ENCODE measurements around the gene MDK. TPM values are rescaled to one million over a fixed set of nuclear protein-coding genes. Genes with fewer than 3 reads are reported as not detected.

MDK gene
- total RNA-seq, 1 experiment from 2014 or later = 286 TPM

DNA sequence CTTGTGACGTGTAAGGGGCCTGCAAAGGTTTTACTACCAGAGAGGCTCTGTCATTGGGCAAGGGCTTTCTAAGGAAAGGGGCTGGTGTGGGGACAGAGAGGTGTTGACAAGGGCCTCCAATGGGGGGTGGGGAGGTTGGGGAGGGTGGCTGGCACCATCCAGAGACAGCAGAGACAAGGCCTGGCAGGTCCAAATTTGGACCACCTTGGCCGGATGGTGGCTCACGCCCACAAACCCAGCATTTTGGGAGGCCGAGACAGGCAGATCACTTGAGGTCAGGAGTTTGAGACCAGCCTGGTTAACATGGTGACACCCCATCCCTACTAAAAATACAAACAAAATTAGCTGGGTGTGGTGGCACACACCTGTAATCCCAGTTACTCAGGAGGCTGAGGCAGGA lies 12.3 kb downstream of the MDK start:
- intact Hi-C loops (cut with micrococcal nuclease) = no loop called here
- BruUV-seq (replicated peaks) = no TSS peak
- POLR2A ChIA-PET = no interaction called here

More for the DNA sequence above, 12.3 kb downstream of the MDK start:
- Histone ChIP-seq H4K20me1 (ENCODE audit: insufficient read depth) (no peaks in the 10 kb centered on the region), H3K9me3 (ENCODE audit: control insufficient read depth in 1 of 2, insufficient read depth in 1 of 2, low read depth in 1 of 2, low read length in 2 of 2) (no peaks in the 10 kb centered on the region), H3K27me3 (ENCODE audit: insufficient read depth, low read length) (no peaks in the 10 kb centered on the region), H2AFZ (ENCODE audit: low read depth, low read length, poor library complexity, severe bottlenecking) (no peak overlapping the region), H3K27ac (ENCODE audit: low read depth, low read length) (no peak overlapping the region), H3K36me3 (ENCODE audit: control insufficient read depth in 1 of 2, insufficient read depth in 2 of 2, low read length in 2 of 2) (0 out of 4 replicates have a peak, but pooled peaks cover 0 to 5% of the 10 kb centered on the region in 2 experiments), H3K4me3 (replicated peaks in 1 of 2; ENCODE audit: low read depth in 1 of 2, low read length in 2 of 2) (no peak overlapping the region), H3K9ac (ENCODE audit: low read length) (no peak overlapping the region), H3K4me2 (ENCODE audit: low read length) (no peak overlapping the region), H3K9me2 (ENCODE audit: insufficient read depth) (no peaks in the 10 kb centered on the region), H3K79me2 (ENCODE audit: insufficient read depth, low read length) (no peaks in the 10 kb centered on the region), H3K4me1 (ENCODE audit: control insufficient read depth in 1 of 2, insufficient read depth in 2 of 2, low read length in 2 of 2) (peaks cover 3 to 34% of the 10 kb centered on the region in 2 experiments; a peak in 3 of 4 replicates)
- TF ChIP-seq CBX3 (IDR thresholded peaks at IDR 0.05; ENCODE audit: low read depth) = no peak
- TF ChIP-seq, protein P1, sequence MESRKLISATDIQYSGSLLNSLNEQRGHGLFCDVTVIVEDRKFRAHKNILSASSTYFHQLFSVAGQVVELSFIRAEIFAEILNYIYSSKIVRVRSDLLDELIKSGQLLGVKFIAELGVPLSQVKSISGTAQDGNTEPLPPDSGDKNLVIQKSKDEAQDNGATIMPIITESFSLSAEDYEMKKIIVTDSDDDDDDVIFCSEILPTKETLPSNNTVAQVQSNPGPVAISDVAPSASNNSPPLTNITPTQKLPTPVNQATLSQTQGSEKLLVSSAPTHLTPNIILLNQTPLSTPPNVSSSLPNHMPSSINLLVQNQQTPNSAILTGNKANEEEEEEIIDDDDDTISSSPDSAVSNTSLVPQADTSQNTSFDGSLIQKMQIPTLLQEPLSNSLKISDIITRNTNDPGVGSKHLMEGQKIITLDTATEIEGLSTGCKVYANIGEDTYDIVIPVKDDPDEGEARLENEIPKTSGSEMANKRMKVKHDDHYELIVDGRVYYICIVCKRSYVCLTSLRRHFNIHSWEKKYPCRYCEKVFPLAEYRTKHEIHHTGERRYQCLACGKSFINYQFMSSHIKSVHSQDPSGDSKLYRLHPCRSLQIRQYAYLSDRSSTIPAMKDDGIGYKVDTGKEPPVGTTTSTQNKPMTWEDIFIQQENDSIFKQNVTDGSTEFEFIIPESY (IDR thresholded peaks at IDR 0.05; ENCODE audit: extremely low read depth, insufficient replicate concordance, low read length) = no peak
- no peak for TF ChIP-seq YY1 (IDR thresholded peaks at IDR 0.05; ENCODE audit: extremely low read depth, insufficient replicate concordance, low read depth, low read length)
- TF ChIP-seq TCF7L2 (IDR thresholded peaks at IDR 0.05; ENCODE audit: borderline replicate concordance, extremely low read depth, insufficient read depth, insufficient read length) = no peak
- TF ChIP-seq POLR2AphosphoS5 (IDR thresholded peaks at IDR 0.05; ENCODE audit: low read depth, low read length) = no peak
- TF ChIP-seq SRF (IDR thresholded peaks at IDR 0.05; ENCODE audit: low read depth) = no peak
- no peak for TF ChIP-seq ZNF274 (IDR thresholded peaks at IDR 0.05; ENCODE audit: low read depth, low read length)
- TF ChIP-seq RAD21 (IDR thresholded peaks at IDR 0.05; ENCODE audit: low read depth) = no peak
- TF ChIP-seq, protein P2, sequence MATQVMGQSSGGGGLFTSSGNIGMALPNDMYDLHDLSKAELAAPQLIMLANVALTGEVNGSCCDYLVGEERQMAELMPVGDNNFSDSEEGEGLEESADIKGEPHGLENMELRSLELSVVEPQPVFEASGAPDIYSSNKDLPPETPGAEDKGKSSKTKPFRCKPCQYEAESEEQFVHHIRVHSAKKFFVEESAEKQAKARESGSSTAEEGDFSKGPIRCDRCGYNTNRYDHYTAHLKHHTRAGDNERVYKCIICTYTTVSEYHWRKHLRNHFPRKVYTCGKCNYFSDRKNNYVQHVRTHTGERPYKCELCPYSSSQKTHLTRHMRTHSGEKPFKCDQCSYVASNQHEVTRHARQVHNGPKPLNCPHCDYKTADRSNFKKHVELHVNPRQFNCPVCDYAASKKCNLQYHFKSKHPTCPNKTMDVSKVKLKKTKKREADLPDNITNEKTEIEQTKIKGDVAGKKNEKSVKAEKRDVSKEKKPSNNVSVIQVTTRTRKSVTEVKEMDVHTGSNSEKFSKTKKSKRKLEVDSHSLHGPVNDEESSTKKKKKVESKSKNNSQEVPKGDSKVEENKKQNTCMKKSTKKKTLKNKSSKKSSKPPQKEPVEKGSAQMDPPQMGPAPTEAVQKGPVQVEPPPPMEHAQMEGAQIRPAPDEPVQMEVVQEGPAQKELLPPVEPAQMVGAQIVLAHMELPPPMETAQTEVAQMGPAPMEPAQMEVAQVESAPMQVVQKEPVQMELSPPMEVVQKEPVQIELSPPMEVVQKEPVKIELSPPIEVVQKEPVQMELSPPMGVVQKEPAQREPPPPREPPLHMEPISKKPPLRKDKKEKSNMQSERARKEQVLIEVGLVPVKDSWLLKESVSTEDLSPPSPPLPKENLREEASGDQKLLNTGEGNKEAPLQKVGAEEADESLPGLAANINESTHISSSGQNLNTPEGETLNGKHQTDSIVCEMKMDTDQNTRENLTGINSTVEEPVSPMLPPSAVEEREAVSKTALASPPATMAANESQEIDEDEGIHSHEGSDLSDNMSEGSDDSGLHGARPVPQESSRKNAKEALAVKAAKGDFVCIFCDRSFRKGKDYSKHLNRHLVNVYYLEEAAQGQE (IDR thresholded peaks at IDR 0.05; ENCODE audit: low read depth) = no peak
- TF ChIP-seq EZH2 (IDR thresholded peaks at IDR 0.05) = no peak
- TF ChIP-seq, protein P3, sequence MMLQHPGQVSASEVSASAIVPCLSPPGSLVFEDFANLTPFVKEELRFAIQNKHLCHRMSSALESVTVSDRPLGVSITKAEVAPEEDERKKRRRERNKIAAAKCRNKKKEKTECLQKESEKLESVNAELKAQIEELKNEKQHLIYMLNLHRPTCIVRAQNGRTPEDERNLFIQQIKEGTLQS (IDR thresholded peaks at IDR 0.05) = no peak
- no peak for TF ChIP-seq ZFX (IDR thresholded peaks at IDR 0.05)
- no peak for TF ChIP-seq FOSL1 (IDR thresholded peaks at IDR 0.05; ENCODE audit: low read depth)
- TF ChIP-seq, protein P4, sequence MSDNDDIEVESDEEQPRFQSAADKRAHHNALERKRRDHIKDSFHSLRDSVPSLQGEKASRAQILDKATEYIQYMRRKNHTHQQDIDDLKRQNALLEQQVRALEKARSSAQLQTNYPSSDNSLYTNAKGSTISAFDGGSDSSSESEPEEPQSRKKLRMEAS (IDR thresholded peaks at IDR 0.05) = no peak
- no peak for TF ChIP-seq ELF1 (IDR thresholded peaks at IDR 0.05; ENCODE audit: borderline replicate concordance, low read depth)
- no peak for TF ChIP-seq POLR2A (IDR thresholded peaks at IDR 0.05; ENCODE audit: borderline replicate concordance, extremely low read depth, insufficient read depth, insufficient read length)
- no peak for TF ChIP-seq CEBPB (IDR thresholded peaks at IDR 0.05; ENCODE audit: low read depth)
- no peak for TF ChIP-seq EGR1 (IDR thresholded peaks at IDR 0.05; ENCODE audit: low read depth)
- TF ChIP-seq SIN3A (IDR thresholded peaks at IDR 0.05; ENCODE audit: low read depth) = no peak
- TF ChIP-seq EZH2phosphoT487 (IDR thresholded peaks at IDR 0.05; ENCODE audit: borderline replicate concordance) = no peak
- ChIA-PET CTCF (no interaction called here), RAD21 (ENCODE audit: low non-redundant PET in 1 of 2, low total read pairs in 2 of 2, uncharacterized antibody in 2 of 2, unreplicated experiment in 2 of 2) (no interaction called here)
- DNase-seq (ENCODE audit: low read depth, low spot score) (no peak), ATAC-seq (no peak)
